KMS-11 (cell line): ENCODE results near the gene RPTOR.

Experiments used
- H2AFZ ChIP-seq: fragments of 200-600 bp; sonication (generic); 2 replicates; pipeline ENCODE4 v1.6.1; 2016; ENCODE audit warnings: antibody characterized with exemption, mixed run types, low read depth
- H3K27ac ChIP-seq: fragments of 200-600 bp; sonication (generic); 2 replicates; pipeline ENCODE4 v1.6.1; 2016; ENCODE audit warnings: mild to moderate bottlenecking, mixed run types
- H3K27me3 ChIP-seq: fragments of 200-600 bp; sonication (generic); 2 replicates; pipeline ENCODE4 v1.6.1; 2017; ENCODE audit warnings: mild to moderate bottlenecking, low read depth, mixed run types, moderate library complexity; ENCODE audit not compliant: insufficient read depth
- H3K36me3 ChIP-seq: fragments of 200-600 bp; sonication (generic); 2 replicates; pipeline ENCODE4 v1.6.1; 2017; ENCODE audit warnings: mild to moderate bottlenecking, mixed run types; ENCODE audit not compliant: insufficient read depth
- H3K4me1 ChIP-seq: fragments of 200-600 bp; sonication (generic); 2 replicates; pipeline ENCODE4 v1.6.1; 2016; ENCODE audit warnings: mild to moderate bottlenecking, low read depth, mixed run types; ENCODE audit not compliant: poor library complexity, severe bottlenecking
- H3K4me2 ChIP-seq: fragments of 200-600 bp; sonication (generic); 2 replicates; pipeline ENCODE4 v1.7.0; 2016; ENCODE audit warnings: mild to moderate bottlenecking, mixed run types
- H3K4me3 ChIP-seq: fragments of 200-600 bp; sonication (generic); IDR thresholded peaks from 2 replicates; pipeline ENCODE4 v1.6.1; 2017; ENCODE audit warnings: low read depth, low read length, mixed read lengths; ENCODE audit not compliant: insufficient read depth
- H3K79me2 ChIP-seq: fragments of 200-600 bp; sonication (generic); 2 replicates; pipeline ENCODE4 v1.6.1; 2016; ENCODE audit warnings: low read depth, mixed run types; ENCODE audit not compliant: insufficient read depth
- H3K9ac ChIP-seq: fragments of 200-600 bp; sonication (generic); 2 replicates; pipeline ENCODE4 v1.6.1; 2016; ENCODE audit warnings: mild to moderate bottlenecking, mixed run types
- H4K20me1 ChIP-seq: fragments of 200-600 bp; sonication (generic); 2 replicates; pipeline ENCODE4 v1.6.1; 2016; ENCODE audit warnings: mild to moderate bottlenecking, mixed run types; ENCODE audit not compliant: insufficient read depth
- TF ChIP-seq, protein P1 (sequence below): fragments of 200-600 bp; sonication (generic); conservative IDR thresholded peaks from 2 replicates; pipeline ENCODE4 v1.6.1; 2017; ENCODE audit warnings: low read depth, mild to moderate bottlenecking, antibody characterized with exemption, low read length, moderate library complexity, mixed read lengths

Gene RPTOR

GRCh38 chr17:80803451-80804428 is 259.1 kb downstream of the RPTOR start:
- Histone ChIP-seq H4K20me1 (no peaks in the 10 kb centered on the region), H3K4me1 (no peaks in the 10 kb centered on the region), H2AFZ (no peak overlapping the region), H3K36me3 (no peaks in the 10 kb centered on the region), H3K79me2 (no peaks in the 10 kb centered on the region), H3K4me2 (no peak overlapping the region), H3K9ac (no peak overlapping the region), H3K4me3 (no peak overlapping the region), H3K27me3 (no peaks in the 10 kb centered on the region), H3K27ac (no peak overlapping the region)
- TF ChIP-seq, protein P1, sequence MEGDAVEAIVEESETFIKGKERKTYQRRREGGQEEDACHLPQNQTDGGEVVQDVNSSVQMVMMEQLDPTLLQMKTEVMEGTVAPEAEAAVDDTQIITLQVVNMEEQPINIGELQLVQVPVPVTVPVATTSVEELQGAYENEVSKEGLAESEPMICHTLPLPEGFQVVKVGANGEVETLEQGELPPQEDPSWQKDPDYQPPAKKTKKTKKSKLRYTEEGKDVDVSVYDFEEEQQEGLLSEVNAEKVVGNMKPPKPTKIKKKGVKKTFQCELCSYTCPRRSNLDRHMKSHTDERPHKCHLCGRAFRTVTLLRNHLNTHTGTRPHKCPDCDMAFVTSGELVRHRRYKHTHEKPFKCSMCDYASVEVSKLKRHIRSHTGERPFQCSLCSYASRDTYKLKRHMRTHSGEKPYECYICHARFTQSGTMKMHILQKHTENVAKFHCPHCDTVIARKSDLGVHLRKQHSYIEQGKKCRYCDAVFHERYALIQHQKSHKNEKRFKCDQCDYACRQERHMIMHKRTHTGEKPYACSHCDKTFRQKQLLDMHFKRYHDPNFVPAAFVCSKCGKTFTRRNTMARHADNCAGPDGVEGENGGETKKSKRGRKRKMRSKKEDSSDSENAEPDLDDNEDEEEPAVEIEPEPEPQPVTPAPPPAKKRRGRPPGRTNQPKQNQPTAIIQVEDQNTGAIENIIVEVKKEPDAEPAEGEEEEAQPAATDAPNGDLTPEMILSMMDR: no peak

GRCh38 chr17:80804466-80804865 is 259.8 kb downstream of the RPTOR start:
- TF ChIP-seq, protein P1: no peak
- no peaks in the 10 kb centered on the region for H3K4me1 ChIP-seq

DNA sequence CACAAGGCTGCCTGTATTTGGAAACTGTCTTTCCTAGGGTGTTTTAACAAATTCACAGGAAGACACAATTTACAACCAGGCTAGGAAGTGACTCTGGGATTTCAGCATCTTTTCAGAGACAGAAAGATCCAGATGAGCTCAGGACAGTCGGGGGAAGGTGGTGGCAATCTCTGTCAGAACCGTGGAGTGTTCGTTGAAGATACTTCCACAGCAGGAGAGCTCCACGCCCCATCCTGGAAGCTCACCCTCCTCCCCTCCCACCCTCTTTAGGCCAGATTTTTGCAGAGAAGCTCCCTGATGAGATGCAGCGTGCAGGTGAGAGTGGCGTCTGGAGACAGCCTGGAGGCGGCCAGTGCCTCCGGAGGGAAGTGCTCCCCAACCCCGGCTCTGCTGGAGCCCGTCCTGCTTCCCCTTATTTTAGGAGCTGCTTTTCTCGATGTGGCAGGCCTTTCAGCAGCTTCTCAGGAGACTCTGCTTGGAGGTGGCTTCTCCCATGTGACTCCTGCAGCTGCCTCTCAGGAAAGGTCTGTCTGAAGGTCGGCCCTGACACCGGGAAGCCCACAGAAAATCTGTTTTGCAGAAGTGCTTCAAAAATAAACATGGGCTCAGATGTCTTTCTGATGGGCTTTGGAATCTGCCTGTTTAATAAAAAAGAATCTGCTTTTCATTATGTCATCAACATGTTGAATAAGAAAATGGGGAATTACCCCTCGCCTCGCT is 260.6 kb downstream of the RPTOR start:
- TF ChIP-seq, protein P1: no peak
- no peaks in the 10 kb centered on the region for H4K20me1 ChIP-seq
- no peak overlapping the region for H3K4me3 ChIP-seq
- no peaks in the 10 kb centered on the region for H3K79me2 ChIP-seq
- no peaks in the 10 kb centered on the region for H3K27me3 ChIP-seq
- H3K4me1 ChIP-seq: no peaks in the 10 kb centered on the region
- H3K9ac ChIP-seq: no peak overlapping the region
- H3K36me3 ChIP-seq: no peaks in the 10 kb centered on the region
- H2AFZ ChIP-seq: no peak overlapping the region
- no peak overlapping the region for H3K4me2 ChIP-seq
- no peak overlapping the region for H3K27ac ChIP-seq

More at GRCh38 chr17:80804466-80804865, 259.8 kb downstream of the RPTOR start:
- Histone ChIP-seq H3K79me2 (no peaks in the 10 kb centered on the region), H3K4me2 (no peak overlapping the region), H2AFZ (no peak overlapping the region), H3K27me3 (no peaks in the 10 kb centered on the region), H3K9ac (no peak overlapping the region), H4K20me1 (no peaks in the 10 kb centered on the region), H3K27ac (no peak overlapping the region), H3K36me3 (no peaks in the 10 kb centered on the region), H3K4me3 (no peak overlapping the region)

- no peak overlapping the region for H2AFZ ChIP-seq
- no peaks in the 10 kb centered on the region for H4K20me1 ChIP-seq
- no peak overlapping the region for H3K27ac ChIP-seq
- H3K27me3 ChIP-seq: no peaks in the 10 kb centered on the region
- no peak overlapping the region for H3K4me3 ChIP-seq
- TF ChIP-seq, protein P1: no peak
- no peak overlapping the region for H3K9ac ChIP-seq
- no peaks in the 10 kb centered on the region for H3K36me3 ChIP-seq
- no peaks in the 10 kb centered on the region for H3K79me2 ChIP-seq
- H3K4me2 ChIP-seq: no peak overlapping the region
- no peaks in the 10 kb centered on the region for H3K4me1 ChIP-seq
Measured at GRCh38 chr17:80807014-80807413, 262.4 kb downstream of the RPTOR start.
